ENCODE results near the gene GBA2.

GBA2 gene

GRCh38 chr9:35714579-35715252, 34.3 kb downstream of the GBA2 start:
- DNase-seq (ENCODE audit: low spot score): no peak

DNA sequence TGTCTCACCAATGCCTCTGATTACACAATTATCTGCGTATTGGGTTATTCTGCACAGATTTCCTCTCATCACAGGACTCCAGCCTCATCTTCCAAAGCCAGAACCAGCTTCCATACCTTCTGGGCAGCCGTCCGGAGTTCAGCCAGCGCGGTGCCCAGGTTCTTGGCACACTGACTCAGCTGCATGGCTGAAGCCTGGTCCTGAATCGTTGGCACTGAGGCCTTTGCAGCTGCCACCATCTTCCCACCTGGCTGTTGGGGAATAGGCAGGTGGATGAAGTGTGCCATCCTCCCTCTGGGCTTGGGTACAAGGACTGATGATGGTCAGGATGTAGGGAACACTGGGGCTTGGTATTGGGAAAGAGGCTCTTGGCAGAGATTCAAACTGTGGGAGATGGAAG, 34.9 kb downstream of the GBA2 start:
- no peak for DNase-seq (ENCODE audit: low spot score)

DNA sequence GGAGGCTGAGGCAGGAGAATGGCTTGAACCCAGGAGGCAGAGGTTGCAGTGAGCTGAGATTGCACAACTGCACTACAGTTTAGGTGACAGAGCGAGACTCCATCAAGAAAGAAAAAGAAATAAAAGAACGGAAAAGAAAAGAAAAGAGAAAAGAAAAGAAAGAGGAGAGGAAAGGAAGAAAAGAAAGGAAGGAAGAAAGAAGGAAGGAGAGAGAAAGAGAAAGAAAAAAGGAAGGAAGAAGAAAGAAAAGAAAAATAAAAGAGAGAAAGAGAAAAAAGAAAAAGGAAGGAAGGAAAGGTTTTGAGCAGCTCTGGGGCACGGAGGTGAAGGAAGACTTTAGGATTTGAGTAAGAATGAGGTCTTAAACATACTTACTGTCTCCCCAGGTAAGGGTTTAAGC, 35.5 kb downstream of the GBA2 start:
- DNase-seq (ENCODE audit: low spot score): no peak

GRCh38 chr9:35712762-35713400, 36.1 kb downstream of the GBA2 start:
- DNase-seq (ENCODE audit: low spot score): no peak

DNA sequence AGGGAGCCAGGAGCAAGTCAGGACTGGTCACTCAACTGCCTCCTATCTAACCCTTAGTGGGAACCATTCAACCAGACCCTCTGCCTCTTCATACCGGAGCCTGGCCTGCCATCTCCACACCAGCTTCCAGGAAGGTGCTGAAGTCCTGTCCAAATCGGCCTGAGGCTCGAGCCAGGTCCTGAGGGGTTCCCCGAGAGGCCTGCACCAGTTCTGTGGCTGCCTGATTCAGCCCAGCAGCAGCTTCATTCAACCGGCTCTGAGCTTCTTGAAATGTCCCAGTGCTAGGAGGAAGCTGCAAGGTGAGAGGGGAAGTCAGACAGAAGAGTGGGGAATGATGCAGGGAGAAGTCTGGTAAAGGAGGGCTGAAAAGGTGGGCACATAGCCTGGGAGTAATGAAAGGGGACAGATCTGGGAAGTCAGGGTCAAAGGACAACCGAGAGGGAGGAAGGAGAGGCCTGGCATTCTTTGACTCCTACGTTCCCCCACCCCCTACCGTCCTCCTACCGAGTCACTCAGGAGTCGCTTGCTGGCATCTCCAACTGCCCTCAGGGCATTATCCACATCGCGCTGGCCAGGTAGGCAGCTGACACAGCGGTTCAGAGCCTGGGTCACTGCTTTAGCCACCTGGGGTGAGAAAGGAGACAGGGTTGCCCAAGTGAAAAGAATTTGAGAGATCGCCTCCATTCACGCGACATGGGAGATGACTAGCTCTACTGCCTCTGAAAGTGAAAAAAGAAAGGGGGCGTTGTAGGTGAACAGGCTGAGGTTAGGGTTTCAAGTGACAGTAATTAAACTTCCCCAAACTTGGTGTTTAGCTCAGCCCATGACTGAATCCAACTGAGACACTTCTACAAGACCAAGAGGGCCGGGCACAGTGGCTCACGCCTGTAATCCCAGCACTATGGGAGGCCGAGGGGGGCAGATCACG, 37.3 kb downstream of the GBA2 start:
- no peak for DNase-seq (ENCODE audit: low spot score)

DNA sequence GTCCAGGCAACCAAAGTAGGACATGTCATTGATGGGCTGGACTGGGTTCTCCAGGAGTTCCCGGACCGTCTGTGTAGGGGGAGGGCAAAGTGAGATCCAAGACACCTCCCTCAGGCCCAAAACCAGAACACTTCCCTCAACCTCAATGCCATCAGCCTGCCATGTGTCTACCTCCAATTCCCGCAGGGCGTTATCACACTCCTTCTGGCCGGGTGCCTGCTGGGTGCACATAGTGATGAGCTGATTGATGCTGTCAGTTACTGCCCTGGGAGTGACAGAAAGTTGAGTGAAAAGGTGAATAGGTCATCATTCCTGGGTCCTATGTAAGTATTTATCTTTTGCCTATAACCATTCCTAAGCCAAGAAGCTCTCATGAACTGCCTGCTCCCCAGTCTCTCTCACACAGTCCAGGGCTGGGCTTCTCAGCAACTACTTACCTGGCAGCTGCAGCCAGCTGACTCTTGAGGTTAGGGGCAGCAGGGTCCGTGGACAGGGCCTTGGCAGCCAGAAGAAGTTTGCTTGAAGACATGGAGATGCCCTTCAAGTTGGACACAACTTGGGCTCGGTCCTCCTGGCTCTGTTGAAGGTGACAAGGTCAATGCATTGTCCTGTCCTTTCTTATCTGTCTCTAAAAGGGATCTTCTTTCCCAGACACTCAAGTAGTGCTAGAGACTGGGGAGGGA, 38.1 kb downstream of the GBA2 start:
- DNase-seq (ENCODE audit: low spot score): no peak

- no peak for DNase-seq (ENCODE audit: low spot score)
Observed at GRCh38 chr9:35708146-35708545, 40.9 kb downstream of the GBA2 start.

- no peak for DNase-seq (ENCODE audit: low spot score)
Observed at GRCh38 chr9:35706951-35707350, 42.1 kb downstream of the GBA2 start.

DNA sequence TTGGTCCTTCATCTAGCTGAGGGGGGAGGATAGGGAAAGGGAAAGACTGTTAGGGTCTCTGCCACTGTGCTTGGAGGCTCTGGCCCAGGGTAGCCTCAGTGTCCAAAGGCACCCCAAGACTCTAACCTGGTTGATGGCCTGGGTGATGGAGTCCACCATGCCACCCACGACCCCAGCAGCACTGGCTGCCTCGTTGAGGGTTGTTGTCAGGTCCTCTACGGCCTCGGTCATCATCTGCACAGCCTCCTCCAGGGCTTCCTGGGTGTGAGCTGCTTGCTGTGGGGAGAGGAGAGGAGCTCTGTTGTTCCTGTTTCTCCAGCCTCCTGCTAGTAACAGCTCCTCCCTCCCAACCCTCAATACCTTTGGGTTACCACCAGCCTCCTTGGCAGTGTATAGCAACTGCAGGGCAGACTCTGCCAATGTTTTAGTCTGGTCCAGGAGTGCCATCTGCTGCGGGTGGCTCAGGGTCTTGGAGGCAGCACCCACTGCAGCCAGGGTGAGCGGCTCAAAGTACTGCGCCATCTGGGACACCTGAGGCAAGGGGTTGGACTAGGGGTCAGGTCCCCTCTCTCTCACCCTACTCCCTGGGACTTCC, 43.1 kb downstream of the GBA2 start:
- no peak for DNase-seq (ENCODE audit: low spot score)

- no peak for DNase-seq (ENCODE audit: low spot score)
Observed at GRCh38 chr9:35705372-35705771, 43.7 kb downstream of the GBA2 start.

DNA sequence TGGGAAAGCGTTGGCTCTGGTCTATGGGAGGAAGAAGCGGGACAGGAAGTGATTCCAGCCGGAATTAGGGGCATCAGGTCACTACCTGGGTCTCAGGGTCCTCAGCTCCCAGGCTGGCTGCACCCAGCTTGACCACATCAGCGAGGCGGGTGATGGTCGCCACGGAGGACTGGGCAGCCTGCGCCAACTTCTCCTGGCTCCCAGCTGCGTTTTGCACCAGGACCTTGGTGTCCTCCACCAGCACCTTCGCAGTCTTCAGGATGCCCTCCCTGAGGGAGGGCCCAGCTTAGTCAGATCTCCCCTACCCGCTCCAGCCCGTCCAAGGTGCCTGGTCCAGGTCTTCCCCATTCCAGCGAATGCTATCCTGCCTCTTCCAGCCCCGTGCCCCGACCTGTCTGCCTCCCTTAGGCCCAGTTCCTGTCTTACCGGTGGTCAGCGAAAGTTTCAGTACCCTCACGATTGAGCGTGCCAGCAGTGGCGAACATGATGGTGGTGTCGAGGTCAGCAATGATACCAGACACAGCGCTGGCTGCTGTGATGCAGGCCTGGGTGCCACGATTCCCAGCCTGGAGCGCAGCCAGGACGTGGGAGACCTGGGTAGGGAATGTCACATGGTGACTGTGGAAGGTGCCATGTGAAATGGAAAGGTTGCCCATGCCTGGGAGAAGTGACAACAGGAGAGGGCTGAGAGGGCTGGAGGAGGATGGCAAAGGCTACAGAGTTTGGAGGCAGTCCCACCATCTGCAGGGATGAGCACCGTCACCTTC, 44.9 kb downstream of the GBA2 start:
- DNase-seq (ENCODE audit: low spot score): no peak

- DNase-seq (ENCODE audit: low spot score): no peak
Observed at GRCh38 chr9:35702696-35703095, 46.3 kb downstream of the GBA2 start.

- DNase-seq (ENCODE audit: low spot score): no peak
Observed at GRCh38 chr9:35700942-35701341, 48.1 kb downstream of the GBA2 start.

DNA sequence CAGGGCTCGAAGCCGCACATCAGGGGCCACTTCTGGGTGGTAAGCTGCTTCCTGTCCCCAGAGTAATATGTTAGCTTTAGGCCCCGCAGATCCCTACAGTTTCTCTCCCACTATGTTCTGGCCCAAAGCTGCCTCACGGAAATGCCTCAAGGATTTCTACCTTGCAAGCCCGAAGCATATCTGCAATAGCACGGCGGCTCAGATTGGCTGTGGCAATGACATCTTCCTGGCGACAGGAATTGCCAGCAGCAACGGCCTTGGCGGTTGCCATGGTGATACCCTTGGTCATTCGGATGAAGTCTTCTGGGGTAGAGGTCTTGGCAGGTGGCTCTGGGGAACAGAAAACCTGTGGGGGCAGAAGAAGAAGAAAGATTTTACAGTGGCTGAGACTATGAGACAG, 49.0 kb downstream of the GBA2 start:
- no peak for DNase-seq (ENCODE audit: low spot score)

- no peak for DNase-seq (ENCODE audit: low spot score)
Observed at GRCh38 chr9:35698231-35698630, 50.8 kb downstream of the GBA2 start.

DNA sequence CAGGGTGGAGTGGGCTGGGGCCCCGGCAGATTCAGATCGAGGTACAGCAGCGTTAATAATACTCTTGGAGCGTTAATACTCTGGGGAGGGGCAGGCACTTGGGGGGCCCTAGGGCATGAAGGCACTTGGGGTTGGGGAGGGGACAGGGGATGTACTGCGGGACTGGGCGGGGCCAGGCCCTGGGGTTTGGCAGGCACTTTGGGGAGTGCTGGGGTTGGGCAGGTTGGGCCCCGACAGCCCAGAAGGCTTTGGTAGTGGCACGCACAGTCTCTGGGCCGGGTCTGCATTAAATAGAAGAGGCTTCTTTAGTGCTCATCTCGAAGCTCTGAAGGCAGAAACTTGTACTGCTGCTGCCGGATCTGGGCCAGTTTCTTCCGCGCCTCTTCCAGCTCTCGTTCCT, 51.5 kb downstream of the GBA2 start:
- no peak for DNase-seq (ENCODE audit: low spot score)

GRCh38 chr9:35696520-35697215, 52.4 kb downstream of the GBA2 start:
- peak; percentile 27 for DNase-seq (ENCODE audit: low spot score)

DNA sequence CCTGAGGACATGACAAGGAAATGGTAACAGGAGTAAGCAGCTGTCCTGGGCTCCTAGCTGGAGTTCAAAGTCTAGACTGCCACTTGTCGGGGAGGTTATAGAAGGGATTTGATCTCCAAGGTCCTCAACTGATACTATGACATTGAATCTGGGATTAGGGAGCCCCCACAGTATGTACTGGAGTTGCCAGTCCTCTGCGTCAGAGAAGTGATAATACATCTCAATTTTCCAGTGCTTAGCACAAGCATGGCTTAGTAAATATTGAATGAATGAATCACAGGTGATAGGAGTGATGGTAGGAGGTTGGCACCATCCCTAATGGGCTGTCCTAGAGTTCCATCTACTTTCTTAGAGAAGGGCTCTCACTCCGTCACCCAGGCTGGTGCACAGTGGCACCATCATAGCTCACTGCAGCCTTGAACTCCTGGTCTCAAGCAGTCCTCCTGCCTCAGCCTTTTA, 53.1 kb downstream of the GBA2 start:
- no peak for DNase-seq (ENCODE audit: low spot score)

- DNase-seq (ENCODE audit: low spot score): no peak
Observed at GRCh38 chr9:35691757-35692301, 57.2 kb downstream of the GBA2 start.

DNA sequence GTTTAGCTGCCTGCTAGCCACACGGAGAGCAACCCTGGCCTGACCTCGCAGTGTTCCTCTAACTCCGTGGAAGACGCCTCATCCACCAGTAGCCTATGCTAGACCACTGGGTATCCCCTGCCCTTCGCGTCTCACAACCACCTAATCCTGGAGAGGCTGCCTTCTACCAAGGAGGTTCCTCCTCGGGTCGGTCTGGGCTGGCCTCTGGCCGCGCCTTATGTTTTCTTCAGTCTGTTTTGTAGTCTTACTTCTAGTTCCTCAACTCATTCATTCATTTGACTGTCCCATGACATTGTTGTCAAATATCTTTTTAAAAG, 57.7 kb downstream of the GBA2 start:
- DNase-seq (ENCODE audit: low spot score): no peak

Measured in globus pallidus (tissue), 1 donor.